Lower leg skin (tissue), 3 donors: ENCODE data around the gene FEM1B.

Source experiments
- POLR2A ChIP-seq, 2 donors: fragments of 450-650 bp; IDR thresholded peaks; one replicate each; pipeline ENCODE4 v1.6.1; 2016 to 2017; ENCODE audit warnings: antibody characterized with exemption in 2 of 2, mild to moderate bottlenecking in 1 of 2, moderate library complexity in 1 of 2
- TF ChIP-seq, protein P1 (sequence below), 3 donors: fragments of 450-650 bp; IDR thresholded peaks; one replicate each; pipeline ENCODE4 v1.5.1; 2016; ENCODE audit warnings: antibody characterized with exemption in 3 of 3, mild to moderate bottlenecking in 3 of 3, moderate library complexity in 2 of 3

- TF ChIP-seq, protein P1, sequence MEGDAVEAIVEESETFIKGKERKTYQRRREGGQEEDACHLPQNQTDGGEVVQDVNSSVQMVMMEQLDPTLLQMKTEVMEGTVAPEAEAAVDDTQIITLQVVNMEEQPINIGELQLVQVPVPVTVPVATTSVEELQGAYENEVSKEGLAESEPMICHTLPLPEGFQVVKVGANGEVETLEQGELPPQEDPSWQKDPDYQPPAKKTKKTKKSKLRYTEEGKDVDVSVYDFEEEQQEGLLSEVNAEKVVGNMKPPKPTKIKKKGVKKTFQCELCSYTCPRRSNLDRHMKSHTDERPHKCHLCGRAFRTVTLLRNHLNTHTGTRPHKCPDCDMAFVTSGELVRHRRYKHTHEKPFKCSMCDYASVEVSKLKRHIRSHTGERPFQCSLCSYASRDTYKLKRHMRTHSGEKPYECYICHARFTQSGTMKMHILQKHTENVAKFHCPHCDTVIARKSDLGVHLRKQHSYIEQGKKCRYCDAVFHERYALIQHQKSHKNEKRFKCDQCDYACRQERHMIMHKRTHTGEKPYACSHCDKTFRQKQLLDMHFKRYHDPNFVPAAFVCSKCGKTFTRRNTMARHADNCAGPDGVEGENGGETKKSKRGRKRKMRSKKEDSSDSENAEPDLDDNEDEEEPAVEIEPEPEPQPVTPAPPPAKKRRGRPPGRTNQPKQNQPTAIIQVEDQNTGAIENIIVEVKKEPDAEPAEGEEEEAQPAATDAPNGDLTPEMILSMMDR (IDR thresholded peaks at IDR 0.05): no peak
- no peak for TF ChIP-seq POLR2A (IDR thresholded peaks at IDR 0.05)
Measured at GRCh38 chr15:68241088-68241935, 36.2 kb upstream of the FEM1B start.
